Stomach (tissue), 9 donors: Measurements from ENCODE around the gene COL8A2. TPM values are rescaled to one million over a fixed set of nuclear protein-coding genes. Genes with fewer than 3 reads are reported as not detected.
A peak's percentile ranks its signal among the peaks of the same experiment; 100 is the strongest.

Experiments used
- DNase-seq, 2 donors: peaks; one replicate each; pipeline versions ENCODE4 v3.0.0 to v3.0.0-alpha.2; 2013 to 2019
- H3K27ac ChIP-seq, 5 donors: fragments of 200-600 bp in 4 of 5; sonication (generic) in 4 of 5; one replicate each; pipeline ENCODE4 v1.5.1; 2013 to 2019; ENCODE audit warnings: mild to moderate bottlenecking in 1 of 5, moderate library complexity in 1 of 5
- H3K27me3 ChIP-seq, 3 donors: fragments of 200-600 bp; sonication (generic); one replicate each; pipeline ENCODE4 v1.5.1; 2017 to 2019; ENCODE audit warnings: mixed run types in 1 of 3
- H3K36me3 ChIP-seq, 4 donors: fragments of 200-600 bp; sonication (generic); 1 replicate in 3 of 4; 2 replicates in 1 of 4; pipeline ENCODE4 v1.5.1; 2016 to 2019
- H3K4me1 ChIP-seq, 4 donors: fragments of 200-600 bp; sonication (generic); one replicate each; pipeline ENCODE4 v1.5.1; 2016 to 2019
- H3K4me3 ChIP-seq, 4 donors: fragments of 200-600 bp; sonication (generic) in 3 of 4; one replicate each; pipeline ENCODE4 v1.5.1; 2016 to 2019; ENCODE audit warnings: mild to moderate bottlenecking in 1 of 4
- H3K9me3 ChIP-seq, 4 donors: fragments of 200-600 bp; sonication (generic); one replicate each; pipeline ENCODE4 v1.5.1; 2016 to 2019
- EP300 ChIP-seq: sonication (generic); formaldehyde crosslinking; IDR thresholded peaks from one replicate; pipeline ENCODE4 v1.6.1; 2017; ENCODE audit warnings: antibody characterized with exemption
- POLR2A ChIP-seq, 4 donors: fragments of 450-650 bp; IDR thresholded peaks; one replicate each; pipeline ENCODE4 v1.6.1; 2016; ENCODE audit warnings: antibody characterized with exemption in 4 of 4, control low read depth in 2 of 4, mild to moderate bottlenecking in 1 of 4, moderate library complexity in 1 of 4
- POLR2AphosphoS5 ChIP-seq, 3 donors: sonication (generic); formaldehyde crosslinking; IDR thresholded peaks; one replicate each; pipeline ENCODE4 v1.6.1; 2016; ENCODE audit warnings: antibody characterized with exemption in 3 of 3
- WGBS, 5 donors: extraction: QIAGEN DNeasy Blood & Tissue Kit in 3 of 5; methylation state at CpG; one replicate each; pipeline versions ENCODE4 v1.1.5 to v1.1.7; 2013 to 2018; 5-methylcytosine and 5-hydroxymethylcytosine counted together
- intact Hi-C: fragments of 100-400 bp; cut with DNase I; formaldehyde crosslinking; loops from one replicate; pipeline ENCODE4 v1.15.1; 2023; ENCODE audit warnings: low total_unique reads
- polyA plus RNA-seq, 3 donors: library from polyadenylated mRNA; stranded (reverse); fragments of 200-250 nt; gene quantifications; one replicate each; pipeline ENCODE4 v1.2.3, GENCODE V29; 2013
- total RNA-seq, 5 donors: library from RNA; depleted of rRNA; stranded (reverse); fragments of >200 nt; gene quantifications; one replicate each; pipeline versions ENCODE4 v1.1.0 to v1.2.3, GENCODE V29; 2014 to 2016
- TF ChIP-seq, protein P1 (sequence below), 7 experiments: fragments of 450-650 bp in 4 of 7; fragments of 200-600 bp in 3 of 7; sonication (generic) in 3 of 7; IDR thresholded peaks; one replicate each; pipeline ENCODE4 v1.5.1; 2016 to 2019; ENCODE audit warnings: antibody characterized with exemption in 7 of 7, control low read depth in 2 of 7, mild to moderate bottlenecking in 1 of 7
- donor health status: healthy with polysubstance abuse.
- donor health status: Bipolar disorder and iron deficiency.
- donor health status: healthy.

The COL8A2 gene
- total and polyA plus RNA-seq, 8 donors = 0.92 to 19.2 (median 4.3) TPM

- H3K27me3 ChIP-seq = no peaks in the 10 kb centered on the region
- DNase-seq = no peak
- no peaks in the 10 kb centered on the region for H3K9me3 ChIP-seq
- no peak for TF ChIP-seq EP300
- no peak for TF ChIP-seq POLR2A (IDR thresholded peaks at IDR 0.05)
- no peak for TF ChIP-seq POLR2AphosphoS5 (IDR thresholded peaks at IDR 0.05)
- intact Hi-C loops = loop anchor here (5.0 kb wide), 1 partner anchor 34 kb away; no protein-coding TSS in a partner anchor
- H3K27ac ChIP-seq = peak overlapping the region in 1 of 5 donors; percentile 98
- H3K4me1 ChIP-seq = peaks cover 47 to 59% (median 57%) of the 10 kb centered on the region in 4 donors
- no peak overlapping the region for H3K4me3 ChIP-seq
- H3K36me3 ChIP-seq = no peaks in the 10 kb centered on the region
- 94 to 98% (median 96%) methylated on average over 6 of the region's 6 CpGs for WGBS, 5 donors
These were observed 28.5 kb upstream of the COL8A2 start for GRCh38 chr1:36153476-36153875.

DNA sequence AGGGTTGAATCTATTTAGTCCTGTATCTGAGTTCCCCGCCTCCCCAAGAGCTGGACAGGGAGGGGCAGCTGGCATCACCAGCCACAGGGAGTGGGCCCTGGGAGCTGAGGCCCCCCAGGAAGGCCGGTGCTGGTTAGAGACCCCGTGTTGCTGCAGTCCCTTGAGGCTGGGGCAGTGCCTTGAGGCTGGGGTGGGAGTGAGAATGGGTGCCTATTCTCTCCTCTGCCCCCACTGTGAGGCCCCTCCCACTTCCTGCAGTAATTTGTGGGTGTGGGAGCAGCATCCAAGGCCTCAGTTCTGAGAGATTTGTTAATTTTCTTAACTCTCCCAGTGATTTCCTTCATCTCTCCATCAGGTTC, 26.8 kb upstream of the COL8A2 start:
- no peaks in the 10 kb centered on the region for H3K27me3 ChIP-seq
- TF ChIP-seq POLR2AphosphoS5 (IDR thresholded peaks at IDR 0.05) (no peak), POLR2A (IDR thresholded peaks at IDR 0.05) (no peak), EP300 (no peak)
- TF ChIP-seq, protein P1, sequence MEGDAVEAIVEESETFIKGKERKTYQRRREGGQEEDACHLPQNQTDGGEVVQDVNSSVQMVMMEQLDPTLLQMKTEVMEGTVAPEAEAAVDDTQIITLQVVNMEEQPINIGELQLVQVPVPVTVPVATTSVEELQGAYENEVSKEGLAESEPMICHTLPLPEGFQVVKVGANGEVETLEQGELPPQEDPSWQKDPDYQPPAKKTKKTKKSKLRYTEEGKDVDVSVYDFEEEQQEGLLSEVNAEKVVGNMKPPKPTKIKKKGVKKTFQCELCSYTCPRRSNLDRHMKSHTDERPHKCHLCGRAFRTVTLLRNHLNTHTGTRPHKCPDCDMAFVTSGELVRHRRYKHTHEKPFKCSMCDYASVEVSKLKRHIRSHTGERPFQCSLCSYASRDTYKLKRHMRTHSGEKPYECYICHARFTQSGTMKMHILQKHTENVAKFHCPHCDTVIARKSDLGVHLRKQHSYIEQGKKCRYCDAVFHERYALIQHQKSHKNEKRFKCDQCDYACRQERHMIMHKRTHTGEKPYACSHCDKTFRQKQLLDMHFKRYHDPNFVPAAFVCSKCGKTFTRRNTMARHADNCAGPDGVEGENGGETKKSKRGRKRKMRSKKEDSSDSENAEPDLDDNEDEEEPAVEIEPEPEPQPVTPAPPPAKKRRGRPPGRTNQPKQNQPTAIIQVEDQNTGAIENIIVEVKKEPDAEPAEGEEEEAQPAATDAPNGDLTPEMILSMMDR (IDR thresholded peaks at IDR 0.05) = no peak
- H3K27ac ChIP-seq = peak overlapping the region; percentile 56 to 98 (median 97)
- no peaks in the 10 kb centered on the region for H3K9me3 ChIP-seq
- intact Hi-C loops = loop anchor here (5.0 kb wide), 1 partner anchor 35 kb away; no protein-coding TSS in a partner anchor
- 43 to 80% (median 55%) methylated on average over 3 of the region's 3 CpGs for WGBS, 5 donors
- H3K4me1 ChIP-seq = peaks cover 40 to 63% (median 53%) of the 10 kb centered on the region in 4 donors
- H3K36me3 ChIP-seq = peaks cover 0 to 1% (median under 1%) of the 10 kb centered on the region in 4 donors
- DNase-seq = peak in 1 of 2 donors; percentile 49
- no peak overlapping the region for H3K4me3 ChIP-seq

GRCh38 chr1:36151134-36151844, 26.3 kb upstream of the COL8A2 start:
- H3K4me3 ChIP-seq = peak overlapping the region in 2 of 4 donors; percentile 7 to 15
- TF ChIP-seq POLR2AphosphoS5 (IDR thresholded peaks at IDR 0.05) (no peak), POLR2A (IDR thresholded peaks at IDR 0.05) (no peak), EP300 (no peak)
- TF ChIP-seq, protein P1 (IDR thresholded peaks at IDR 0.05) = no peak
- intact Hi-C loops = loop anchor here (5.0 kb wide), 1 partner anchor 36 kb away; no protein-coding TSS in a partner anchor
- peaks cover 0 to 4% (median 2%) of the 10 kb centered on the region in 4 donors for H3K36me3 ChIP-seq
- no peaks in the 10 kb centered on the region for H3K27me3 ChIP-seq
- 8 to 41% (median 11%) methylated on average over 1 of the region's 1 CpG for WGBS, 5 donors
- peak overlapping the region; percentile 76 to 98 (median 97) for H3K27ac ChIP-seq
- peaks cover 40 to 68% (median 52%) of the 10 kb centered on the region in 4 donors for H3K4me1 ChIP-seq
- no peaks in the 10 kb centered on the region for H3K9me3 ChIP-seq
- DNase-seq = no peak

GRCh38 chr1:36150296-36151133, 25.5 kb upstream of the COL8A2 start:
- Histone ChIP-seq H3K36me3 (peaks cover 0 to 4% (median 2%) of the 10 kb centered on the region in 4 donors), H3K27ac (peak overlapping the region; percentile 90 to 98 (median 97)), H3K27me3 (no peaks in the 10 kb centered on the region), H3K9me3 (no peaks in the 10 kb centered on the region), H3K4me1 (peaks cover 40 to 68% (median 52%) of the 10 kb centered on the region in 4 donors), H3K4me3 (peak overlapping the region in 3 of 4 donors; percentile 7 to 15 (median 11))
- DNase-seq = peak; percentile 94 to 96
- TF ChIP-seq, protein P1 (IDR thresholded peaks at IDR 0.05) = no peak
- TF ChIP-seq POLR2A (IDR thresholded peaks at IDR 0.05) (no peak), POLR2AphosphoS5 (IDR thresholded peaks at IDR 0.05) (peak; percentile 79 to 92 (median 85)), EP300 (no peak)
- WGBS, 5 donors = 7 to 16% (median 12%) methylated on average over 11 to 12 of the region's 12 CpGs
- intact Hi-C loops = loop anchor here (5.0 kb wide), 1 partner anchor 37 kb away; no protein-coding TSS in a partner anchor
